Osteoblast (primary cell): Measurements from ENCODE around the gene TNIK. TPM values are rescaled to one million over a fixed set of nuclear protein-coding genes. Genes with fewer than 3 reads are reported as not detected.
"Not testable (repeated sequence)": the region's sequence is repeated elsewhere in the genome, so short reads cannot be mapped to it uniquely, and the experiment has no call there.

Experiments
- DNase-seq: peaks from one replicate; pipeline ENCODE4 v3.0.0; 2011; ENCODE audit warnings: low spot score, mixed read lengths; ENCODE audit not compliant: insufficient read length; ENCODE audit errors: missing footprints
- H2AFZ ChIP-seq: 2 replicates; pipeline ENCODE4 v1.6.0; 2011; ENCODE audit warnings: mild to moderate bottlenecking, low read length
- H3K27ac ChIP-seq: 2 replicates; pipeline ENCODE4 v1.5.1; 2011; ENCODE audit warnings: mild to moderate bottlenecking, low read depth, low read length, moderate library complexity
- H3K27me3 ChIP-seq: 2 replicates; pipeline ENCODE4 v1.6.0; 2012; ENCODE audit warnings: mild to moderate bottlenecking, control low read depth, inconsistent platforms, low read length, moderate library complexity; ENCODE audit not compliant: insufficient read depth
- H3K36me3 ChIP-seq: 2 replicates; pipeline ENCODE4 v1.5.1; 2011; ENCODE audit warnings: mild to moderate bottlenecking, low read length, control low read depth, moderate library complexity; ENCODE audit not compliant: insufficient read depth
- H3K4me1 ChIP-seq: 2 replicates; pipeline ENCODE4 v1.5.1; 2011; ENCODE audit warnings: mild to moderate bottlenecking, low read length, control low read depth, moderate library complexity; ENCODE audit not compliant: insufficient read depth
- H3K4me2 ChIP-seq: 2 replicates; pipeline ENCODE4 v1.6.0; 2011; ENCODE audit warnings: mild to moderate bottlenecking, low read length; ENCODE audit not compliant: insufficient read depth
- H3K4me3 ChIP-seq: fragments of 200-600 bp; sonication (generic); 3 replicates; pipeline ENCODE4 v1.5.1; 2012; ENCODE audit warnings: mild to moderate bottlenecking, low read length, inconsistent platforms; ENCODE audit not compliant: insufficient read depth
- H3K79me2 ChIP-seq: 2 replicates; pipeline ENCODE4 v1.6.0; 2012; ENCODE audit warnings: mild to moderate bottlenecking, low read length, control low read depth, inconsistent platforms; ENCODE audit not compliant: insufficient read depth
- H3K9me3 ChIP-seq: 2 replicates; pipeline ENCODE4 v1.5.1; 2011; ENCODE audit warnings: low read depth, low read length, control low read depth
- H4K20me1 ChIP-seq: 2 replicates; pipeline ENCODE4 v1.6.0; 2012; ENCODE audit warnings: mild to moderate bottlenecking, low read length, control low read depth; ENCODE audit not compliant: insufficient read depth
- total RNA-seq: library from RNA; depleted of rRNA; stranded (reverse); fragments of >200 nt; gene quantifications from 2 replicates; pipeline ENCODE4 v1.2.3, GENCODE V29; 2012
- TF ChIP-seq, protein P1 (sequence below): IDR thresholded peaks from 2 replicates; pipeline ENCODE4 v1.5.1; 2011; ENCODE audit warnings: mild to moderate bottlenecking, low read depth, low read length, moderate library complexity; ENCODE audit errors: extremely low read depth

The TNIK gene
- total RNA-seq, 1 donor: 7.6 TPM

DNA sequence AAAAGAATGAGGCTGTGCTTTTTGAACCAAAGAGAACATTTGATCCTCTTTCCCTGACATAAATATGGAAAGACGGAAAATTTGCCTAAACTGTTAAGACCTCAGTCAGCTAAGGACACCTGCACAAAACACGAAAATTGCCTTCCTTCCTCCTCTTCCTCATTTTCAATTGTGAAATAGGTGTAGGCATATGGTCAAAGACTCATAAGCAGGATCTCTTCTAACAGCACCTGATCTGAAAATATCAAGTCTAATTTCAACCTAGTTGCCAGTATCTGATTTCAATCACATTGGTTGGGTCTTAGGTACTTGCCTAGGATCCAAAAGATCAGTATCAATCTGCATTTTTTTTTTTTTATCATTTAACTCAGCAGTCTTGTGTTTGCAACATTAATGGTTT is 218.0 kb downstream of the TNIK start:
- Histone ChIP-seq H3K4me3 (no peak overlapping the region), H3K4me1 (no peaks in the 10 kb centered on the region), H3K27me3 (peaks cover 20% of the 10 kb centered on the region), H3K36me3 (no peaks in the 10 kb centered on the region), H2AFZ (no peak overlapping the region), H4K20me1 (no peaks in the 10 kb centered on the region), H3K79me2 (no peaks in the 10 kb centered on the region), H3K4me2 (no peak overlapping the region), H3K9me3 (no peaks in the 10 kb centered on the region), H3K27ac (no peak overlapping the region)
- no peak for DNase-seq
- TF ChIP-seq, protein P1, sequence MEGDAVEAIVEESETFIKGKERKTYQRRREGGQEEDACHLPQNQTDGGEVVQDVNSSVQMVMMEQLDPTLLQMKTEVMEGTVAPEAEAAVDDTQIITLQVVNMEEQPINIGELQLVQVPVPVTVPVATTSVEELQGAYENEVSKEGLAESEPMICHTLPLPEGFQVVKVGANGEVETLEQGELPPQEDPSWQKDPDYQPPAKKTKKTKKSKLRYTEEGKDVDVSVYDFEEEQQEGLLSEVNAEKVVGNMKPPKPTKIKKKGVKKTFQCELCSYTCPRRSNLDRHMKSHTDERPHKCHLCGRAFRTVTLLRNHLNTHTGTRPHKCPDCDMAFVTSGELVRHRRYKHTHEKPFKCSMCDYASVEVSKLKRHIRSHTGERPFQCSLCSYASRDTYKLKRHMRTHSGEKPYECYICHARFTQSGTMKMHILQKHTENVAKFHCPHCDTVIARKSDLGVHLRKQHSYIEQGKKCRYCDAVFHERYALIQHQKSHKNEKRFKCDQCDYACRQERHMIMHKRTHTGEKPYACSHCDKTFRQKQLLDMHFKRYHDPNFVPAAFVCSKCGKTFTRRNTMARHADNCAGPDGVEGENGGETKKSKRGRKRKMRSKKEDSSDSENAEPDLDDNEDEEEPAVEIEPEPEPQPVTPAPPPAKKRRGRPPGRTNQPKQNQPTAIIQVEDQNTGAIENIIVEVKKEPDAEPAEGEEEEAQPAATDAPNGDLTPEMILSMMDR: no peak

DNA sequence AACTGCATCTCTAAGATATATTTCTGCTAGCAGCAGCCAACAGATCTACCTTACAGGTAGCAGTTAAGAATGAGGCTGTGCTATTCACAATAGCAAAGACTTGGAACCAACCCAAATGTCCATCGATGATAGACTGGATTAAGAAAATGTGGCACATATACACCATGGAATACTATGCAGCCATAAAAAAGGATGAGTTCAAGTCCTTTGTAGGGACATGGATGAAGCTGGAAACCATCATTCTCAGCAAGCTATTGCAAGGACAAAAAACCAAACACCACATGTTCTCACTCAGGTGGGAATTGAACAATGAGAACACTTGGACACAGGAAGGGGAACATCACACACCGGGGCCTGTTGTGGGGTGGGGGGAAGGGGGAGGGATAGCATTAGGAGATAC is 218.6 kb downstream of the TNIK start:
- H2AFZ ChIP-seq, H3K79me2 ChIP-seq, H3K27ac ChIP-seq, H3K4me1 ChIP-seq, DNase-seq, H4K20me1 ChIP-seq, H3K9me3 ChIP-seq, H3K4me3 ChIP-seq, H3K36me3 ChIP-seq, H3K4me2 ChIP-seq: not testable (repeated sequence)
- peaks cover 20% of the 10 kb centered on the region for H3K27me3 ChIP-seq

DNA sequence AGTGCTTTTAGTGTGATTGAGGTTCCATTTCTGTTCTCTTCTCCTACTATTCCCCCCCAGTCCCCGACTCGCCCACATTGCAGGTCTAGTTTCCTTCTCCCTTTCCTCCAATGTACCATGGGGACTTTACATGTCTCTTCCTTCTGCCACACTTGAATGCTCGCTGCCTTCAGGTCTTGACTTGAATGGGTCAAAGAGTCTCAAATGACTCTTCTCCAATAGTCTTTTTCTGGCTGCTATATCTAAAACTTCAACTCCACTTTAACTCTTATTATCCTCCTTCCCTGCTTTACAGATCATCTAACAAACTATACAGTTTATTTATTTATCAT is 219.7 kb downstream of the TNIK start:
- no peak overlapping the region for H3K4me3 ChIP-seq
- H3K36me3 ChIP-seq: no peaks in the 10 kb centered on the region
- H3K4me2 ChIP-seq: no peak overlapping the region
- TF ChIP-seq, protein P1: no peak
- H3K27me3 ChIP-seq: peaks cover 16% of the 10 kb centered on the region
- H3K4me1 ChIP-seq: no peaks in the 10 kb centered on the region
- no peak overlapping the region for H2AFZ ChIP-seq
- no peaks in the 10 kb centered on the region for H3K79me2 ChIP-seq
- no peaks in the 10 kb centered on the region for H3K9me3 ChIP-seq
- no peak overlapping the region for H3K27ac ChIP-seq
- DNase-seq: no peak
- H4K20me1 ChIP-seq: no peaks in the 10 kb centered on the region

DNA sequence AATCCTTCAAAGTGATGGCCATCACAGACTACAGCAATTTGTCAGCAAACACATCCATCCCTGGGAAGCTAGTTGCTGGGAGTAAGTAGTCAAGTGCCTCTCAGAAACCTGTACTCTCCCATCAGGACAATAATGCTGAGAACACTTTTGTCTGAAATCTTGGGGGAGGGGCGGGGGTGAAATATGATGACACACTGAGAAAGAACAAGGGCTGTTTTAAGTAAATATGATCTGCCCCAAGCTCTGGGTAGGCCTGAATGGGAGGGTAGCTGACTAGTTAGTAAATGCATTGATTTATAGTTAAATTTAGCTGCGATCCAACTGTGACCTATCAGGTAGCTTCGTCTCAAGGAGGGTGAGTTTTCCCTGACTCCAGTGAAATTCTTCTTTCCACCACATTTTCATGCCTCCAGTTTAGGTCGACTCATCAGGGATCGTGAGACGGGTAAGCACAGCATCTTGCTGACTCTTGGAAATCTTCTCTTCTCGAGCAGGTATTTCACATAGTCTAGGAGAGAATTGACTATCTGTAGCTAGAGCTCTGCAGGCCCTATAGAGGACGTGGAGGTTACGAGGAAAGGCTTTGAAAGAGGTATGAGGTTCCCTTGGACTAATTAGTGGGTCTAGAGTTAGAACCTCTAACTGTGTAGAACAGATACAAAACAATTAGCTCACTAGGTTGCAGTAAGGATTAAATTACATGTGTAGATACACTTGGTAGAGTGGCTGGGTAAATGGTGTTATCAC is 220.3 kb downstream of the TNIK start:
- Histone ChIP-seq H3K4me3 (no peak overlapping the region), H2AFZ (no peak overlapping the region), H3K36me3 (no peaks in the 10 kb centered on the region), H3K4me2 (no peak overlapping the region), H3K79me2 (no peaks in the 10 kb centered on the region), H3K4me1 (no peaks in the 10 kb centered on the region), H3K9me3 (no peaks in the 10 kb centered on the region), H3K27me3 (peaks cover 16% of the 10 kb centered on the region), H4K20me1 (no peaks in the 10 kb centered on the region), H3K27ac (no peak overlapping the region)
- TF ChIP-seq, protein P1: no peak
- DNase-seq: no peak
